Neuronal stem cell (in vitro differentiated cells): ENCODE results near the gene SLC12A2.

Experiments
- DNase-seq: peaks from one replicate; pipeline ENCODE4 v3.0.0-alpha.2; 2013; ENCODE audit warnings: low spot score
- H2AFZ ChIP-seq: one replicate; pipeline ENCODE4 v1.6.1; 2013; ENCODE audit warnings: mild to moderate bottlenecking, low read length, inconsistent platforms
- H2AK5ac ChIP-seq: 2 replicates; pipeline ENCODE4 v1.6.1; 2013; ENCODE audit warnings: low read depth, mild to moderate bottlenecking, inconsistent platforms, low read length, moderate library complexity, mixed read lengths
- H2BK120ac ChIP-seq: 2 replicates; pipeline ENCODE4 v1.6.1; 2013; ENCODE audit warnings: low read depth, mild to moderate bottlenecking, inconsistent platforms, low read length, moderate library complexity, mixed read lengths
- H2BK12ac ChIP-seq: one replicate; pipeline ENCODE4 v1.6.1; 2013; ENCODE audit warnings: low read length, inconsistent platforms
- H2BK15ac ChIP-seq: 2 replicates; pipeline ENCODE4 v1.6.1; 2013; ENCODE audit warnings: mild to moderate bottlenecking, low read length, inconsistent platforms, mixed read lengths
- H2BK5ac ChIP-seq: one replicate; pipeline ENCODE4 v1.6.1; 2013; ENCODE audit warnings: inconsistent platforms, mild to moderate bottlenecking, low read length, moderate library complexity
- H3K14ac ChIP-seq: one replicate; pipeline ENCODE4 v1.6.1; 2013; ENCODE audit warnings: low read length, inconsistent platforms
- H3K18ac ChIP-seq: 2 replicates; pipeline ENCODE4 v1.6.1; 2013; ENCODE audit warnings: low read length, inconsistent platforms
- H3K23ac ChIP-seq: 2 replicates; pipeline ENCODE4 v1.6.1; 2013; ENCODE audit warnings: low read depth, mild to moderate bottlenecking, mixed read lengths, low read length, inconsistent platforms; ENCODE audit not compliant: poor library complexity
- H3K27ac ChIP-seq: replicated peaks from 3 replicates; pipeline ENCODE4 v1.5.1; 2013; ENCODE audit warnings: low read length, inconsistent platforms
- H3K27me3 ChIP-seq, 3 experiments: 2 replicates each; pipeline ENCODE4 v1.6.1; 2013; ENCODE audit warnings: low read length in 3 of 3, mild to moderate bottlenecking in 2 of 3, inconsistent platforms in 1 of 3, low read depth in 1 of 3, mixed read lengths in 1 of 3, moderate library complexity in 1 of 3; ENCODE audit not compliant: control insufficient read depth in 3 of 3, insufficient read depth in 3 of 3
- H3K36me3 ChIP-seq, 2 donors: replicated peaks in 1 of 2; 2 replicates each; pipeline ENCODE4 v1.6.1; 2013; ENCODE audit warnings: low read length in 2 of 2; ENCODE audit not compliant: control insufficient read depth in 2 of 2, insufficient read depth in 2 of 2
- H3K4ac ChIP-seq: 2 replicates; pipeline ENCODE4 v1.6.1; 2013; ENCODE audit warnings: inconsistent platforms, mild to moderate bottlenecking, low read length, moderate library complexity
- H3K4me1 ChIP-seq, 2 donors: 1 replicate in 1 of 2; 2 replicates in 1 of 2; pipeline ENCODE4 v1.6.1; 2013; ENCODE audit warnings: low read length in 2 of 2, low read depth in 1 of 2; ENCODE audit not compliant: control insufficient read depth in 2 of 2, insufficient read depth in 1 of 2
- H3K4me2 ChIP-seq: one replicate; pipeline ENCODE4 v1.6.1; 2013; ENCODE audit warnings: mild to moderate bottlenecking, low read length, inconsistent platforms; ENCODE audit not compliant: insufficient read depth, poor library complexity, severe bottlenecking
- H3K4me3 ChIP-seq, 2 donors: 2 replicates each; pipeline ENCODE4 v1.5.1; 2013; ENCODE audit warnings: low read length in 2 of 2, mild to moderate bottlenecking in 2 of 2, inconsistent platforms in 1 of 2, moderate library complexity in 1 of 2
- H3K79me1 ChIP-seq: one replicate; pipeline ENCODE4 v1.6.1; 2013; ENCODE audit warnings: low read depth, mild to moderate bottlenecking, inconsistent platforms, low read length, moderate library complexity
- H3K9ac ChIP-seq: one replicate; pipeline ENCODE4 v1.6.1; 2013; ENCODE audit warnings: mild to moderate bottlenecking, low read depth, low read length, inconsistent platforms; ENCODE audit not compliant: poor library complexity
- H3K9me3 ChIP-seq, 2 donors: replicated peaks in 1 of 2; 2 replicates each; pipeline versions ENCODE3 to v1.6.1; 2013; ENCODE audit warnings: low read length in 2 of 2, mild to moderate bottlenecking in 2 of 2, inconsistent platforms in 1 of 2, low read depth in 1 of 2, mixed read lengths in 1 of 2, moderate library complexity in 1 of 2; ENCODE audit not compliant: control insufficient read depth in 2 of 2, insufficient read depth in 1 of 2
- H4K8ac ChIP-seq: one replicate; pipeline ENCODE4 v1.6.1; 2013; ENCODE audit warnings: low read depth, mild to moderate bottlenecking, inconsistent platforms, low read length, moderate library complexity
- H4K91ac ChIP-seq: one replicate; pipeline ENCODE4 v1.6.1; 2013; ENCODE audit warnings: low read length, low read depth, mild to moderate bottlenecking, inconsistent platforms; ENCODE audit not compliant: poor library complexity
- WGBS, 2 donors: extraction: QIAGEN DNeasy Blood & Tissue Kit; methylation state at CpG; one replicate each; pipeline ENCODE4 v1.1.7; 2013; ENCODE audit warnings: missing lambda C conversion rate in 2 of 2, mixed read lengths in 1 of 2; ENCODE audit not compliant: insufficient read length in 2 of 2, insufficient replicate concordance in 1 of 2; ENCODE audit errors: extremely low coverage in 2 of 2; 5-methylcytosine and 5-hydroxymethylcytosine counted together

The SLC12A2 gene

DNA sequence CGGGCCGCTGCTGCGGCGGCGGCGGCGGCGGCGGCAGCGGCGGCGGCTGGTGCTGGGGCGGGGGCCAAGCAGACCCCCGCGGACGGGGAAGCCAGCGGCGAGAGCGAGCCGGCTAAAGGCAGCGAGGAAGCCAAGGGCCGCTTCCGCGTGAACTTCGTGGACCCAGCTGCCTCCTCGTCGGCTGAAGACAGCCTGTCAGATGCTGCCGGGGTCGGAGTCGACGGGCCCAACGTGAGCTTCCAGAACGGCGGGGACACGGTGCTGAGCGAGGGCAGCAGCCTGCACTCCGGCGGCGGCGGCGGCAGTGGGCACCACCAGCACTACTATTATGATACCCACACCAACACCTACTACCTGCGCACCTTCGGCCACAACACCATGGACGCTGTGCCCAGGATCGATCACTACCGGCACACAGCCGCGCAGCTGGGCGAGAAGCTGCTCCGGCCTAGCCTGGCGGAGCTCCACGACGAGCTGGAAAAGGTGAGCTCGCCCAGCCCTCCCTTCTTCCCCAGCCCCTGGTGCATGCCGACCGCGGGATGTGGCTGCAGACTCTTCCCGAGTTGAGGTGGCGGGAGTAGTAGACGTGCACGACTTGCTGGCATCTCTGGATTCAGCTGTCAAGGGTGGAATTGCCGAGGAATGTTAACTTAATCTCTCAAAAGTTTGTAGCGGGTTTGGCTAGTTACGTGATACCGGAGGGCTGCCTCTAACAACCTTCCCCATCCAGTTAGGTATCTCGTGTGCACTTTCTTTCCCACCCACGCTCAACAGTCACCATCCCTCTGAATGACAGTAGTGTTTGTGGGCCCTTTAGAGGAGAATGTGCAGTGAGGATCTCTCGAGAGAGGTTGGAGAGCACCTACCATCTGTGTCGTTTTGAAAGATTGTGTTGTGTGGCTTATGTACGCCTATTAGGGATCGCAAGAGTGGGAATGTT is 932 bp downstream of the SLC12A2 start:
- no CpG with 5 or more reads among the region's 71 CpGs for WGBS, 2 donors
- Histone ChIP-seq H2BK15ac (peak overlapping the region; percentile 21), H3K9ac (peak overlapping the region; percentile 95), H2BK12ac (no peak overlapping the region), H3K79me1 (peaks cover 3% of the 10 kb centered on the region), H3K18ac (peak overlapping the region; percentile 94), H4K8ac (no peak overlapping the region), H3K36me3 (peaks cover 0 to 3% of the 10 kb centered on the region in 2 donors), H3K4me3 (peak overlapping the region; percentile 95 to 98), H2BK5ac (peak overlapping the region; percentile 62), H3K27ac (no peak overlapping the region), H3K23ac (peak overlapping the region; percentile 97), H3K14ac (peak overlapping the region; percentile 96), H3K4me1 (peaks cover 5 to 6% of the 10 kb centered on the region in 2 donors), H2BK120ac (no peak overlapping the region), H3K4me2 (peak overlapping the region; percentile 90), H2AFZ (peak overlapping the region; percentile 100), H2AK5ac (peak overlapping the region; percentile 88), H3K4ac (no peak overlapping the region), H3K9me3 (no peaks in the 10 kb centered on the region), H4K91ac (no peak overlapping the region), H3K27me3 (peaks cover 0 to 3% (median 0%) of the 10 kb centered on the region in 3 experiments)
- DNase-seq, result peak; percentile 18

- H3K27me3 ChIP-seq, result peaks cover 0 to 3% (median 0%) of the 10 kb centered on the region in 3 experiments
- H3K9ac ChIP-seq, result no peak overlapping the region
- H2BK120ac ChIP-seq, result no peak overlapping the region
- no peak overlapping the region for H2AK5ac ChIP-seq
- H3K9me3 ChIP-seq, result no peaks in the 10 kb centered on the region
- H3K4me1 ChIP-seq, result peaks cover 5 to 6% of the 10 kb centered on the region in 2 donors
- DNase-seq, result no peak
- no peak overlapping the region for H2BK12ac ChIP-seq
- H4K8ac ChIP-seq, result no peak overlapping the region
- no peak overlapping the region for H3K23ac ChIP-seq
- H4K91ac ChIP-seq, result no peak overlapping the region
- peaks cover 3% of the 10 kb centered on the region for H3K79me1 ChIP-seq
- no peak overlapping the region for H3K14ac ChIP-seq
- no peak overlapping the region for H2BK5ac ChIP-seq
- H3K18ac ChIP-seq, result no peak overlapping the region
- H2AFZ ChIP-seq, result no peak overlapping the region
- H3K36me3 ChIP-seq, result peaks cover 0 to 3% of the 10 kb centered on the region in 2 donors
- no peak overlapping the region for H2BK15ac ChIP-seq
- H3K4ac ChIP-seq, result no peak overlapping the region
- no peak overlapping the region for H3K27ac ChIP-seq
- H3K4me2 ChIP-seq, result no peak overlapping the region
- no CpG with 5 or more reads among the region's 4 CpGs for WGBS, 2 donors
- H3K4me3 ChIP-seq, result peak overlapping the region in 1 of 2 donors; percentile 95
Measured at GRCh38 chr5:128085413-128085812, 1.8 kb downstream of the SLC12A2 start.

- no peak overlapping the region for H2AK5ac ChIP-seq
- peaks cover 0 to 8% of the 10 kb centered on the region in 2 donors for H3K9me3 ChIP-seq
- no peak for DNase-seq
- no peak overlapping the region for H4K91ac ChIP-seq
- no peak overlapping the region for H3K4me2 ChIP-seq
- no peak overlapping the region for H3K4me3 ChIP-seq
- H3K4me1 ChIP-seq, result no peaks in the 10 kb centered on the region
- no peaks in the 10 kb centered on the region for H3K79me1 ChIP-seq
- H2AFZ ChIP-seq, result no peak overlapping the region
- no peak overlapping the region for H2BK5ac ChIP-seq
- no peak overlapping the region for H4K8ac ChIP-seq
- H3K27ac ChIP-seq, result no peak overlapping the region
- no peaks in the 10 kb centered on the region for H3K27me3 ChIP-seq
- no peak overlapping the region for H2BK120ac ChIP-seq
- no peak overlapping the region for H2BK12ac ChIP-seq
- no peak overlapping the region for H3K4ac ChIP-seq
- peaks cover 2 to 3% of the 10 kb centered on the region in 2 donors for H3K36me3 ChIP-seq
- H2BK15ac ChIP-seq, result no peak overlapping the region
- no peak overlapping the region for H3K23ac ChIP-seq
- no peak overlapping the region for H3K14ac ChIP-seq
- no peak overlapping the region for H3K9ac ChIP-seq
- no peak overlapping the region for H3K18ac ChIP-seq
Measured at GRCh38 chr5:128091579-128091978, 8.0 kb downstream of the SLC12A2 start.

DNA sequence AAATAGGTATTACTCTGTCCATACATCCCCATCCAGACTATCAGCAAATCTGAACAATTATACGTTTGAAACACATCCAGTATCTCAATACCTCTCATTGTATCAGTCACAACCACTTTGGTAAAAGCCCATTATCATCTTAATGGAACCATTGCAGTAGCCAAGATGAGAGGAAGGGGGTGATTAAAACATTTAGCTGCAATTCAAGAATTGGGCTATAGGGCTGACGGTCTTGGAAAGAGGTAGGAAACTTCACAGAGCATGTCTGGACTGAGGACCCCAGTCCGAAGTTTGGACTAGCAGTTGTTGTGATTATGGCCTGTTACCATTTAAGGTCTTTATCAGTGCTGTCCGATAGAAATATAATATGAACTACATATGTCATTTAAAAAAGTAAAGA is 8.6 kb downstream of the SLC12A2 start:
- H3K9ac ChIP-seq, result no peak overlapping the region
- no peak overlapping the region for H3K4me2 ChIP-seq
- no CpG with 5 or more reads among the region's 4 CpGs for WGBS, 2 donors

More for the DNA sequence above, 8.6 kb downstream of the SLC12A2 start:
- Histone ChIP-seq H3K79me1 (no peaks in the 10 kb centered on the region), H2AK5ac (no peak overlapping the region), H2BK120ac (no peak overlapping the region), H3K36me3 (peaks cover 2 to 3% of the 10 kb centered on the region in 2 donors), H2BK5ac (no peak overlapping the region), H3K14ac (no peak overlapping the region), H3K23ac (no peak overlapping the region), H4K8ac (no peak overlapping the region), H3K4me1 (no peaks in the 10 kb centered on the region), H2BK15ac (no peak overlapping the region), H3K9me3 (peaks cover 0 to 13% of the 10 kb centered on the region in 2 donors), H2AFZ (no peak overlapping the region), H3K4ac (no peak overlapping the region), H4K91ac (no peak overlapping the region), H3K4me3 (no peak overlapping the region), H3K27me3 (no peaks in the 10 kb centered on the region), H3K18ac (no peak overlapping the region), H2BK12ac (no peak overlapping the region), H3K27ac (no peak overlapping the region)
- no peak for DNase-seq
